Dendritic cell treated with granulocyte-macrophage colony-stimulating factor and Interleukin-4, amounts not matched to agents 40 ng/mL and 50 ng/mL, for 4 days (primary cell): ENCODE data around the gene LAG3.

Experiments used
- H3K27ac Mint-ChIP-seq: one replicate; pipeline ENCODE4 v1.8.0; 2022; ENCODE audit warnings: mild to moderate bottlenecking, mixed read lengths
- H3K27me3 Mint-ChIP-seq: one replicate; pipeline ENCODE4 v1.8.0; 2022; ENCODE audit warnings: mild to moderate bottlenecking, mixed read lengths
- H3K36me3 Mint-ChIP-seq: one replicate; pipeline ENCODE4 v1.8.0; 2022; ENCODE audit warnings: low read depth, mixed read lengths
- H3K4me1 Mint-ChIP-seq: one replicate; pipeline ENCODE4 v1.8.0; 2022; ENCODE audit warnings: low read depth, mixed read lengths
- H3K4me3 Mint-ChIP-seq: one replicate; pipeline ENCODE4 v1.8.0; 2022; ENCODE audit warnings: mild to moderate bottlenecking, moderate library complexity, mixed read lengths
- H3K9me3 Mint-ChIP-seq: one replicate; pipeline ENCODE4 v1.8.0; 2022; ENCODE audit warnings: mixed read lengths
- intact Hi-C: fragments of 100-400 bp; cut with micrococcal nuclease; formaldehyde crosslinking; loops from one replicate; pipeline ENCODE4 v1.15.0; 2022

LAG3 gene

DNA sequence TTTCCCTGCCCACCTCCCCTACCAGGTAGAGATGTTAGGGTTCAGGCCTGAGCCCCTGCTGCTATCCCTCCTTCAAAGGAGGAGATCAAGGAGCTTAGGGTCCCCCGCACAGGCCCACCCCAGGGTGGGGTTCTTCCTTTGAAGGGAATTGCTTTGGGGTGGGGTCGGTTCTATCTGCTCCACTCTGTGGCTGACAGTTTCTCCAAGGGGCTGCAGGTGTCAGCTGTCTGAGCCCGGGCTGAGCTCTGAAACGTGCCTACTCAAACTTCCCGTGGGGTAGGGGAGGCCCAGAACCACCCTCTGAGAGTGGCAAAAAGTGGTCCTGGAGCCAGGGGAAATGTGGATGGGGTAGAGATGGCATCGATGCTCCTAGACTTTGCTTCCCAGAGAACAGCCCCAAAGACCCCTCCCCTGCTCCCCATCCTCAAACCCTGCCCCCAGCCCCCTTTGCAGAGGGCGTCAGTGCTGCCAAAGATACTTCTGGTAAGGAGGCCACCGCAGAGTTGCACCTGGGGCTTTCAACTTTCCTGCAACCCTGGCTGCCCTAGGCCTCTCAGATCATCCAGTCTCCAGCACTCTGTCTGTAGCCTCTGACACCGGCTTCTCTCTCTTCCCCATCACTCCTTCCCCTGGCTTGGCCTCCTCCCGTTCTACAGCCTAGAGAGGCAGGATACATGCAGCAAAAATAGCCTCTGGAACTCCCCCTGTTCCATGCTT, 10.7 kb downstream of the LAG3 start:
- Mint-ChIP-seq H3K36me3 (no peaks in the 10 kb centered on the region), H3K27ac (peak overlapping the region; percentile 73)

DNA sequence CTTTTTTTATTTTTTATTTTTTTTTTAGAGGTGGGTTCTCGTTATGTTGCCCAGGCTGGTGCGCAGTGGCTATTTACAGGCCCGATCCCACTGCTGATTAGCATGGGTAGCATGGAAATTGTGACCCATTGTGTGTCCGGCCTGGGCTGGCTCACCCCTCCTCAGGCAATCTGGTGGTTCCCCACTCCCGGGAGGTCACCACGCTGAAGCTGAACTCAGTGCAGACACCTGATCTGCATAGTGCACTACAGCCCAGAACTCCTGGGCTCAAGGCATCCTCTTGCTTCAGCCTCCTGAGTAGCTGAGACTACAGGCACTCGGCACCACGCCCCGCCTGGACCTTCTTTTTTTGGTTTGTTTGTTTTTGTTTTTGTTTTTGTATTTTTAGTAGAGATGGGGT, 11.5 kb downstream of the LAG3 start:
- H3K4me1 Mint-ChIP-seq = peaks cover 66% of the 10 kb centered on the region

More for the DNA sequence above, 10.7 kb downstream of the LAG3 start:
- Mint-ChIP-seq H3K4me3 (no peak overlapping the region), H3K4me1 (peaks cover 67% of the 10 kb centered on the region), H3K27me3 (peaks cover 9% of the 10 kb centered on the region), H3K9me3 (no peaks in the 10 kb centered on the region)
- intact Hi-C loops = no loop called here

DNA sequence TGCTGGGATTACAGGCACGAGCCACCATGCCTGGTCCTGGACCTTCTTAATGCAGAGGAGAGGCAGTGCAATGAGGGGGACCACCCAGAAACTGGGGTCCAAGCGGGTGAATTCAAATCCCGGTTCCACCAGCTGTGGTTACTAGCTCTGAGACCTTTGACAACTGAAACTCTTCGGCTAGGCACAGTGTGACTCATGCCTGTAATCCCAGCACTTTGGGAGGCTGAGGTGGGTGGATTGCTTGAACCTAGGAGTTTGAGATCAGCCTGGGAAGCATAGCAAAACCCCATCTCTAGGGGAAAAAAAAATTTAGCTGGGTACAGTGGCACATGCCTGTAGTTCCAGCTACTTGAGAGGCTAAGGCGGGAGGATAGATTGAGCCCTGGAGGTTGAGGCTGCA, 12.0 kb downstream of the LAG3 start:
- Mint-ChIP-seq H3K27ac (peak overlapping the region; percentile 73), H3K27me3 (no peaks in the 10 kb centered on the region), H3K4me1 (peaks cover 66% of the 10 kb centered on the region), H3K36me3 (no peaks in the 10 kb centered on the region), H3K4me3 (no peak overlapping the region), H3K9me3 (no peaks in the 10 kb centered on the region)
- intact Hi-C loops = no loop called here

More for the DNA sequence above, 11.5 kb downstream of the LAG3 start:
- H3K27ac Mint-ChIP-seq = peak overlapping the region; percentile 73
- H3K36me3 Mint-ChIP-seq = no peaks in the 10 kb centered on the region
- H3K27me3 Mint-ChIP-seq = peaks cover under 1% of the 10 kb centered on the region
- H3K4me3 Mint-ChIP-seq = no peak overlapping the region
- no peaks in the 10 kb centered on the region for H3K9me3 Mint-ChIP-seq
- intact Hi-C loops = no loop called here

- no peaks in the 10 kb centered on the region for H3K27me3 Mint-ChIP-seq
- H3K36me3 Mint-ChIP-seq = peaks cover 4% of the 10 kb centered on the region
- intact Hi-C loops = loop anchor here (5.0 kb wide), 1 partner anchor 38 kb away; the partner anchor contains the start of gene GPR162
- H3K27ac Mint-ChIP-seq = peak overlapping the region; percentile 73
- no peaks in the 10 kb centered on the region for H3K9me3 Mint-ChIP-seq
- peak overlapping the region; percentile 37 for H3K4me3 Mint-ChIP-seq
- H3K4me1 Mint-ChIP-seq = peaks cover 64% of the 10 kb centered on the region
These were observed 12.4 kb downstream of the LAG3 start for GRCh38 chr12:6784761-6785160.

- Mint-ChIP-seq H3K4me1 (peaks cover 61% of the 10 kb centered on the region), H3K27me3 (no peaks in the 10 kb centered on the region), H3K36me3 (peaks cover 9% of the 10 kb centered on the region), H3K4me3 (no peak overlapping the region), H3K9me3 (no peaks in the 10 kb centered on the region), H3K27ac (peak overlapping the region; percentile 63)
- intact Hi-C loops = loop anchor here (5.0 kb wide), 1 partner anchor 36 kb away; the partner anchor contains the start of gene GPR162
These were observed 14.2 kb downstream of the LAG3 start for GRCh38 chr12:6786416-6787094.

DNA sequence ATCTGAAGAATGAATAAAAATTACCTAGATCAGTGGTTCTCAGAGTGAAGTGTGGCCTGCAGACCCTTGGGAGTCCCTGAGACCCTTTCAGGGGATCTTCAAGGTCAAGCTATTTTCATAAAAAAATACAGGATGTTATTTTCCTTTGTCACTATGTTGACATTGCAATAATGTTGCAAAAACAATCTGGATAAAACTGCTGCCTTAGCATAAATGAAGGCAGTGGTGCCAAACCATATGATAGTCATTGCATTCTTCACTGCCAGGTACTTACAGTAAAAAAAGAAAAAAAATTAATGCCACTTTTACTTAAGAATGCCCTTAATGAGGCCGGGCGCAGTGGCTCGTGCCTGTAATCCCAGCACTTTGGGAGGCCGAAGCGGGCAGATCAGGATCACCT, 15.0 kb downstream of the LAG3 start:
- H3K27me3 Mint-ChIP-seq = no peaks in the 10 kb centered on the region
- H3K36me3 Mint-ChIP-seq = peaks cover 17% of the 10 kb centered on the region
- peaks cover 69% of the 10 kb centered on the region for H3K4me1 Mint-ChIP-seq
- intact Hi-C loops = loop anchor here (5.0 kb wide), 1 partner anchor 35 kb away; the partner anchor contains the start of gene GPR162
- H3K27ac Mint-ChIP-seq = peak overlapping the region; percentile 63
- no peak overlapping the region for H3K4me3 Mint-ChIP-seq
- no peaks in the 10 kb centered on the region for H3K9me3 Mint-ChIP-seq

- intact Hi-C loops = loop anchor here (5.0 kb wide), 1 partner anchor 33 kb away; the partner anchor contains the start of gene GPR162
- Mint-ChIP-seq H3K27me3 (no peaks in the 10 kb centered on the region), H3K4me3 (peak within 1 kb of the TSS; percentile 88), H3K36me3 (peaks cover 36% of the 10 kb centered on the region), H3K27ac (peak within 1 kb of the TSS; percentile 93), H3K4me1 (peaks cover 70% of the 10 kb centered on the region), H3K9me3 (no peaks in the 10 kb centered on the region)
These were observed 16.9 kb downstream of the LAG3 start, which contains the start of gene CD4 for GRCh38 chr12:6788972-6789924. Gene CD4, plus strand, starts transcription at chr12:6789528. Its CDS starts 10,611 bp downstream, at chr12:6800139.

DNA sequence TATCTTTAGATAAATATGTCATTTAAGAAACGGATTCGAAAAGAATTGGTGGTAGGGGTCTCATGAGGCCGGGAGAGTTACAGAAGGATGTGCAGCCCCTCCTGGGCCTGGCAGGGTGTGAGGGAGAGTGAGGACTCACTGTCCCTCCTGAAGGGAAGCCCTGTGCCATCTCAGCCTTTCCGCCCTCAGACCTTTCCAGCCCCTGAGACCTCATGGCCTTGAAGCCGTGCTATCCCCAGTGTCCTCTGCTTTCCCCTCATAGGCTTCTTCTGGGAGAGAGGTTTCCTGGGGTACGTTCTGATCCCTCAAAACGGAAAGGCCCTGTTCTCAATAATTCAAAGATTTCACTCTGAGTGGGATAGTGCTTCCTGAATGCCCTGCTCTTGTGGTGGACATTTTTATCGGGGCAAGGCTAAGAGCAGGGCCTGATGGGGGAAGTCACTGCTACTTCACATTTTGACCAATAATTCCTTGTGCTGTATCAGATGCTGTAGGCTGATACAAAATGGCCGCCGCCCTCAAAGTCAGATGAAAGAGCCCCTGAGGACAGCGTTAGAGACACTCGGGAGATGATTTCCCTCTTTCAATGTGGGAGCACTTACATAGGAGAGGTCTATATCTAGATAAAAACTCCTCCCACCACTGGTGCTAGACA, 18.3 kb downstream of the LAG3 start:
- intact Hi-C loops = loop anchor here (5.0 kb wide), 1 partner anchor 38 kb away; the partner anchor contains the start of gene MLF2
- Mint-ChIP-seq H3K9me3 (no peaks in the 10 kb centered on the region), H3K4me1 (peaks cover 62% of the 10 kb centered on the region), H3K27me3 (no peaks in the 10 kb centered on the region), H3K4me3 (peak overlapping the region; percentile 88), H3K36me3 (peaks cover 50% of the 10 kb centered on the region), H3K27ac (peak overlapping the region; percentile 93)

- Mint-ChIP-seq H3K27me3 (no peaks in the 10 kb centered on the region), H3K4me1 (peaks cover 62% of the 10 kb centered on the region)
- intact Hi-C loops = loop anchor here (5.0 kb wide), 1 partner anchor 40 kb away; the partner anchor contains the start of gene MLF2
These were observed 19.7 kb downstream of the LAG3 start for GRCh38 chr12:6791931-6792520.

GRCh38 chr12:6792522-6793201, 20.3 kb downstream of the LAG3 start:
- H3K4me3 Mint-ChIP-seq = peak overlapping the region; percentile 88
- H3K27me3 Mint-ChIP-seq = no peaks in the 10 kb centered on the region
- H3K4me1 Mint-ChIP-seq = peaks cover 67% of the 10 kb centered on the region
- H3K9me3 Mint-ChIP-seq = no peaks in the 10 kb centered on the region
- H3K36me3 Mint-ChIP-seq = peaks cover 70% of the 10 kb centered on the region
- H3K27ac Mint-ChIP-seq = peak overlapping the region; percentile 93
- intact Hi-C loops = loop anchor here (5.0 kb wide), 1 partner anchor 40 kb away; the partner anchor contains the start of gene MLF2

More at GRCh38 chr12:6791931-6792520, 19.7 kb downstream of the LAG3 start:
- Mint-ChIP-seq H3K4me3 (peak overlapping the region; percentile 88), H3K9me3 (no peaks in the 10 kb centered on the region), H3K36me3 (peaks cover 64% of the 10 kb centered on the region), H3K27ac (peak overlapping the region; percentile 93)

- no peaks in the 10 kb centered on the region for H3K27me3 Mint-ChIP-seq
- peaks cover 63% of the 10 kb centered on the region for H3K4me1 Mint-ChIP-seq
- peaks cover 87% of the 10 kb centered on the region for H3K36me3 Mint-ChIP-seq
- no peaks in the 10 kb centered on the region for H3K9me3 Mint-ChIP-seq
- intact Hi-C loops = no loop called here
- H3K27ac Mint-ChIP-seq = no peak overlapping the region
- H3K4me3 Mint-ChIP-seq = no peak overlapping the region
These were observed 22.8 kb downstream of the LAG3 start for GRCh38 chr12:6795088-6795487.

DNA sequence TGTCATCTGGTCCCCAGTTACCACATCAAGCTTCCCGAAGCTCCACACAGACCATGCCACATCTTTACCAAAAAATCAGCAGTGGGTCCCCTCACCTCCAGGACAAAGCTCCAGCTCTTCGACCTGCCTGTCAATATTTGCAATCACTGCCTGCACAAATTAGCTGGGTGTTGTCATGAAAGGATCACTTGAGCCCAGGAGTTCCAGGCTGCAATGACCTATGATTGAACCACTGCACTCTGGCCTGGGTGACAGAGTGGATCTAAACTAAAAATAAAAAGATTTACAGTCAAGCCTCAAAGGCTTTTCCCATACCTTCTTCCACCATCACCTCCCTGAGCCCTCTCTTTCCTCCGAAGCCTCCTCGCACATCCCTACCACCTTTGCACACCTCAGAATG, 24.3 kb downstream of the LAG3 start:
- no peaks in the 10 kb centered on the region for H3K27me3 Mint-ChIP-seq
- H3K36me3 Mint-ChIP-seq = peaks cover 98% of the 10 kb centered on the region
- no peak overlapping the region for H3K27ac Mint-ChIP-seq
- H3K9me3 Mint-ChIP-seq = no peaks in the 10 kb centered on the region
- peaks cover 61% of the 10 kb centered on the region for H3K4me1 Mint-ChIP-seq
- intact Hi-C loops = no loop called here
- H3K4me3 Mint-ChIP-seq = no peak overlapping the region
